Astrocyte (in vitro differentiated cells and primary cell): ENCODE measurements around the gene UNC50. TPM values are rescaled to one million over a fixed set of nuclear protein-coding genes. Genes with fewer than 3 reads are reported as not detected.
"Not testable (repeated sequence)": the region's sequence is repeated elsewhere in the genome, so short reads cannot be mapped to it uniquely, and the experiment has no call there.

Source experiments
- DNase-seq: peaks from one replicate; pipeline ENCODE4 v3.0.0-alpha.2; 2010; ENCODE audit warnings: low read depth
- FAIRE-seq: peaks from 2 replicates; lab custom pipeline; 2011; peaks lifted over from hg19 to GRCh38; lab: Jason Lieb, UNC
- H2AFZ ChIP-seq: 2 replicates; pipeline ENCODE4 v1.6.0; 2012; ENCODE audit warnings: low read depth, low read length, inconsistent platforms
- H3K27ac ChIP-seq: 2 replicates; pipeline ENCODE4 v1.5.1; 2011; ENCODE audit warnings: low read depth, low read length, inconsistent platforms
- H3K27me3 ChIP-seq: 2 replicates; pipeline ENCODE4 v1.6.0; 2011; ENCODE audit warnings: low read length, inconsistent platforms; ENCODE audit not compliant: insufficient read depth
- H3K36me3 ChIP-seq: 2 replicates; pipeline ENCODE4 v1.5.1; 2011; ENCODE audit warnings: low read length, inconsistent platforms; ENCODE audit not compliant: insufficient read depth
- H3K4me1 ChIP-seq: 2 replicates; pipeline ENCODE4 v1.5.1; 2011; ENCODE audit warnings: low read length, inconsistent platforms; ENCODE audit not compliant: insufficient read depth
- H3K4me2 ChIP-seq: 2 replicates; pipeline ENCODE4 v1.6.0; 2012; ENCODE audit warnings: low read length, inconsistent platforms
- H3K4me3 ChIP-seq: 2 replicates; pipeline ENCODE4 v1.5.1; 2011; ENCODE audit warnings: low read depth, mild to moderate bottlenecking, low read length, inconsistent platforms; ENCODE audit not compliant: insufficient read depth
- H3K79me2 ChIP-seq: 2 replicates; pipeline ENCODE4 v1.6.0; 2012; ENCODE audit warnings: mild to moderate bottlenecking, low read length, inconsistent platforms; ENCODE audit not compliant: insufficient read depth
- H3K9ac ChIP-seq: 2 replicates; pipeline ENCODE4 v1.6.0; 2012; ENCODE audit warnings: mild to moderate bottlenecking, low read length, inconsistent platforms
- H3K9me3 ChIP-seq: 2 replicates; pipeline ENCODE4 v1.5.1; 2012; ENCODE audit warnings: low read depth, mild to moderate bottlenecking, low read length, inconsistent platforms; ENCODE audit not compliant: insufficient read depth
- H4K20me1 ChIP-seq: 2 replicates; pipeline ENCODE4 v1.6.0; 2012; ENCODE audit warnings: low read length, inconsistent platforms; ENCODE audit not compliant: insufficient read depth
- H3K27ac Mint-ChIP-seq: one replicate; pipeline ENCODE4 v1.8.0; 2021; ENCODE audit warnings: mild to moderate bottlenecking, mixed read lengths; ENCODE audit not compliant: unreplicated experiment
- H3K27me3 Mint-ChIP-seq: one replicate; pipeline ENCODE4 v1.8.0; 2021; ENCODE audit warnings: low read depth, mixed read lengths; ENCODE audit not compliant: unreplicated experiment
- H3K36me3 Mint-ChIP-seq: one replicate; pipeline ENCODE4 v1.8.0; 2021; ENCODE audit warnings: low read depth, mixed read lengths; ENCODE audit not compliant: unreplicated experiment
- H3K4me1 Mint-ChIP-seq: one replicate; pipeline ENCODE4 v1.8.0; 2021; ENCODE audit warnings: low read depth, mixed read lengths; ENCODE audit not compliant: unreplicated experiment
- H3K4me3 Mint-ChIP-seq: one replicate; pipeline ENCODE4 v1.8.0; 2021; ENCODE audit warnings: mild to moderate bottlenecking, moderate library complexity, mixed read lengths; ENCODE audit not compliant: unreplicated experiment
- H3K9me3 Mint-ChIP-seq: one replicate; pipeline ENCODE4 v1.8.0; 2021; ENCODE audit warnings: mild to moderate bottlenecking, mixed read lengths; ENCODE audit not compliant: unreplicated experiment
- EZH2 ChIP-seq: IDR thresholded peaks from 2 replicates; pipeline ENCODE4 v1.6.1; 2012; ENCODE audit warnings: mild to moderate bottlenecking, low read length, inconsistent platforms; ENCODE audit not compliant: insufficient read depth
- total RNA-seq: library from RNA; stranded (reverse); gene quantifications from 2 replicates; pipeline ENCODE4 v1.2.1, GENCODE V29; 2021
- TF ChIP-seq, protein P1 (sequence below): IDR thresholded peaks from 2 replicates; pipeline ENCODE4 v1.5.1; 2011; ENCODE audit warnings: low read depth, mild to moderate bottlenecking, inconsistent platforms, low read length, moderate library complexity; ENCODE audit not compliant: insufficient read depth

The UNC50 gene
- total RNA-seq, 1 donor from 2014 or later: 26.8 TPM

DNA sequence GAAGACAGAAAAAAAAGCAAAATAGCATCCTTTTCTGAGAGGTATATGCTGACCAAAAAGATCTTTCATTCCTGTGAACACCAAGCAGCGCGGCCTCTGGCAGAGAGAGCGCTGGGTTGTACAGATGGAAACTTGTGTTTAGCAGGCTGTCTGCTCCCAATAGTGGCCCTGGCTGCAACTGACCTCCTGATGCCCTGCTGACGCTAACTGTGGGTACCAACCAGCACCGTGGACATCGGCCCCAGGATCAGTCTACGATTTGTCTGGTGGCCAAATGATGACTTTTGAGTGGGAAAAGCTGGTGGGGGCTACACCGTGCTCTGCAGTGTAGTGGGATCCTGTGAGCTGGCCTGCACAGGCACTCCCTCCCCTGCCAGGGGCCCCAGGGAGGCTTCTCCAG lies 15.8 kb upstream of the UNC50 start:
- peaks cover 4% of the 10 kb centered on the region for H3K4me1 Mint-ChIP-seq
- no peak for FAIRE-seq
- Histone ChIP-seq H3K4me2 (no peak overlapping the region), H2AFZ (no peak overlapping the region), H3K36me3 (no peaks in the 10 kb centered on the region), H4K20me1 (no peaks in the 10 kb centered on the region), H3K27me3 (no peaks in the 10 kb centered on the region), H3K4me3 (no peak overlapping the region), H3K9me3 (no peaks in the 10 kb centered on the region), H3K9ac (no peak overlapping the region), H3K27ac (no peak overlapping the region), H3K4me1 (no peaks in the 10 kb centered on the region), H3K79me2 (no peaks in the 10 kb centered on the region)
- TF ChIP-seq EZH2: no peak
- TF ChIP-seq, protein P1, sequence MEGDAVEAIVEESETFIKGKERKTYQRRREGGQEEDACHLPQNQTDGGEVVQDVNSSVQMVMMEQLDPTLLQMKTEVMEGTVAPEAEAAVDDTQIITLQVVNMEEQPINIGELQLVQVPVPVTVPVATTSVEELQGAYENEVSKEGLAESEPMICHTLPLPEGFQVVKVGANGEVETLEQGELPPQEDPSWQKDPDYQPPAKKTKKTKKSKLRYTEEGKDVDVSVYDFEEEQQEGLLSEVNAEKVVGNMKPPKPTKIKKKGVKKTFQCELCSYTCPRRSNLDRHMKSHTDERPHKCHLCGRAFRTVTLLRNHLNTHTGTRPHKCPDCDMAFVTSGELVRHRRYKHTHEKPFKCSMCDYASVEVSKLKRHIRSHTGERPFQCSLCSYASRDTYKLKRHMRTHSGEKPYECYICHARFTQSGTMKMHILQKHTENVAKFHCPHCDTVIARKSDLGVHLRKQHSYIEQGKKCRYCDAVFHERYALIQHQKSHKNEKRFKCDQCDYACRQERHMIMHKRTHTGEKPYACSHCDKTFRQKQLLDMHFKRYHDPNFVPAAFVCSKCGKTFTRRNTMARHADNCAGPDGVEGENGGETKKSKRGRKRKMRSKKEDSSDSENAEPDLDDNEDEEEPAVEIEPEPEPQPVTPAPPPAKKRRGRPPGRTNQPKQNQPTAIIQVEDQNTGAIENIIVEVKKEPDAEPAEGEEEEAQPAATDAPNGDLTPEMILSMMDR: no peak
- H3K27me3 Mint-ChIP-seq: no peaks in the 10 kb centered on the region
- no peak for DNase-seq
- H3K27ac Mint-ChIP-seq: no peak overlapping the region
- H3K4me3 Mint-ChIP-seq: no peak overlapping the region
- peaks cover 14% of the 10 kb centered on the region for H3K36me3 Mint-ChIP-seq
- H3K9me3 Mint-ChIP-seq: peaks cover 7% of the 10 kb centered on the region

DNA sequence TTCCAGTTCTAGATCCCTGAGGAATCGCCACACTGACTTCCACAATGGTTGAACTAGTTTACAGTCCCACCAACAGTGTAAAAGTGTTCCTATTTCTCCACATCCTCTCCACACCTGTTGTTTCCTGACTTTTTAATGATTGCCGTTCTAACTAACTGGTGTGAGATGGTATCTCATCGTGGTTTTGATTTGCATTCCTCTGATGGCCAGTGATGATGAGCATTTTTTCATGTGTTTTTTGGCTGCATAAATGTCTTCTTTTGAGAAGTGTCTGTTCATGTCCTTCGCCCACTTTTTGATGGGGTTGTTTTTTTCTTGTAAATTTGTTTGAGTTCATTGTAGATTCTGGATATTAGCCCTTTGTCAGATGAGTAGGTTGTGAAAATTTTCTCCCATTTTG lies 13.7 kb upstream of the UNC50 start:
- not testable (repeated sequence) for H3K4me3 ChIP-seq, H3K79me2 ChIP-seq, H3K27ac Mint-ChIP-seq, H2AFZ ChIP-seq, H3K4me1 ChIP-seq, H3K9me3 ChIP-seq, H3K9me3 Mint-ChIP-seq, FAIRE-seq, H3K4me1 Mint-ChIP-seq, H3K36me3 ChIP-seq, H3K27me3 ChIP-seq, H3K27me3 Mint-ChIP-seq, H3K4me3 Mint-ChIP-seq, DNase-seq, H3K27ac ChIP-seq, H3K9ac ChIP-seq, H4K20me1 ChIP-seq, H3K4me2 ChIP-seq
- peaks cover 14% of the 10 kb centered on the region for H3K36me3 Mint-ChIP-seq

DNA sequence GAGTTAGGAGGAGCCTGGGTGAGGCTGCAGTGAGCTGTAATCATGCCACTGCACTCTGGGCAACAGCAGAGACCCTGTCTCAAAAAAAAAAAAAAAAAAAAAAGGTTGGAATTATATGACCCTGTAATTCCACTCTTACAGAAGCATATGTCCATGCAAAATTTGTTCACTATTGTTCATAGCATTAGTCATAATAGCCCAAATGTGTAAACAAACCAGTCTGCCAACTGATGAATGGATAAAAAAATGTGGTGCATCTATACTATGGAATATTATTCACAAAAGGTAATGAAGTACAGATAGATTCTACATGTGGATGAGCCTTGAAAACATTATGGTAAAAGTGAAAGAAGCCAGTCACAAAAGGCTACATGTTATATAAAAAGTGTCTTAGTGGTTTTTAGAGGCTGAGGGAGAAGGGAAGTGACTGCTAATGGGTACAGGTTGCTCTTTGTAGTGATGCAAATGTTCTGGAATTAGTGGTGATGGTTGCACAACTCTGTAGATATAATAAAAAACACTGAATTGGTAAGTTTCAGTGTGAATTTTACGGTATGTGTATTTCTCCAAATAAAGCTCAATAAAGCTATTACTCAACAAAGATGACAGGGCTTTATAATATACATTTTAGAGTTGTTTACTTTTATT lies 9.5 kb upstream of the UNC50 start:
- peaks cover 2% of the 10 kb centered on the region for H3K36me3 Mint-ChIP-seq

More for the DNA sequence above, 9.5 kb upstream of the UNC50 start:
- no peak for TF ChIP-seq EZH2
- TF ChIP-seq, protein P1: no peak
- DNase-seq: peak; percentile 35
- FAIRE-seq: no peak
- Histone ChIP-seq H3K36me3 (peaks cover 18% of the 10 kb centered on the region), H3K4me1 (no peaks in the 10 kb centered on the region), H3K9me3 (no peaks in the 10 kb centered on the region), H3K4me3 (no peak overlapping the region), H3K27me3 (no peaks in the 10 kb centered on the region), H3K79me2 (no peaks in the 10 kb centered on the region), H4K20me1 (peaks cover 13% of the 10 kb centered on the region), H3K9ac (no peak overlapping the region), H3K4me2 (no peak overlapping the region), H3K27ac (peak overlapping the region; percentile 5), H2AFZ (no peak overlapping the region)
- H3K4me1 Mint-ChIP-seq: no peaks in the 10 kb centered on the region
- H3K4me3 Mint-ChIP-seq: no peak overlapping the region
- no peaks in the 10 kb centered on the region for H3K27me3 Mint-ChIP-seq
- peaks cover under 1% of the 10 kb centered on the region for H3K9me3 Mint-ChIP-seq
- no peak overlapping the region for H3K27ac Mint-ChIP-seq
